ENCODE data around the gene TRAPPC2L.

The TRAPPC2L gene

GRCh38 chr16:88830783-88831182 is 26.1 kb upstream of the TRAPPC2L start:
- Histone ChIP-seq H3K36me3 (ENCODE audit: insufficient read depth, low read length) (no peaks in the 10 kb centered on the region), H2AFZ (ENCODE audit: low read length, unreplicated experiment) (no peak overlapping the region), H3K79me2 (ENCODE audit: control insufficient read depth, insufficient read depth, low read length, unreplicated experiment) (no peaks in the 10 kb centered on the region), H3K27ac (ENCODE audit: low read depth, low read length) (no peak overlapping the region), H3K4me1 (ENCODE audit: control insufficient read depth, insufficient read depth, low read length, unreplicated experiment) (no peaks in the 10 kb centered on the region), H3K27me3 (ENCODE audit: insufficient read depth, low read length) (no peaks in the 10 kb centered on the region), H3K4me3 (ENCODE audit: low read depth, low read length) (no peak overlapping the region)

GRCh38 chr16:88831838-88832237 is 25.1 kb upstream of the TRAPPC2L start:
- Histone ChIP-seq H3K79me2 (ENCODE audit: control insufficient read depth, insufficient read depth, low read length, unreplicated experiment) (no peaks in the 10 kb centered on the region), H3K36me3 (ENCODE audit: insufficient read depth, low read length) (no peaks in the 10 kb centered on the region), H2AFZ (ENCODE audit: low read length, unreplicated experiment) (no peak overlapping the region), H3K4me1 (ENCODE audit: control insufficient read depth, insufficient read depth, low read length, unreplicated experiment) (no peaks in the 10 kb centered on the region), H3K27ac (ENCODE audit: low read depth, low read length) (no peak overlapping the region), H3K27me3 (ENCODE audit: insufficient read depth, low read length) (no peaks in the 10 kb centered on the region), H3K4me3 (ENCODE audit: low read depth, low read length) (no peak overlapping the region)

- H3K27ac ChIP-seq (ENCODE audit: low read depth, low read length), result no peak overlapping the region
- no peaks in the 10 kb centered on the region for H3K36me3 ChIP-seq (ENCODE audit: insufficient read depth, low read length)
- no peaks in the 10 kb centered on the region for H3K4me1 ChIP-seq (ENCODE audit: control insufficient read depth, insufficient read depth, low read length, unreplicated experiment)
- H3K27me3 ChIP-seq (ENCODE audit: insufficient read depth, low read length), result no peaks in the 10 kb centered on the region
- no peaks in the 10 kb centered on the region for H3K79me2 ChIP-seq (ENCODE audit: control insufficient read depth, insufficient read depth, low read length, unreplicated experiment)
- no peak overlapping the region for H2AFZ ChIP-seq (ENCODE audit: low read length, unreplicated experiment)
- no peak overlapping the region for H3K4me3 ChIP-seq (ENCODE audit: low read depth, low read length)
These were observed 23.8 kb upstream of the TRAPPC2L start for GRCh38 chr16:88833086-88833485.

GRCh38 chr16:88834670-88835069 is 22.3 kb upstream of the TRAPPC2L start:
- no peaks in the 10 kb centered on the region for H3K79me2 ChIP-seq (ENCODE audit: control insufficient read depth, insufficient read depth, low read length, unreplicated experiment)
- no peaks in the 10 kb centered on the region for H3K4me1 ChIP-seq (ENCODE audit: control insufficient read depth, insufficient read depth, low read length, unreplicated experiment)
- H2AFZ ChIP-seq (ENCODE audit: low read length, unreplicated experiment), result no peak overlapping the region
- H3K36me3 ChIP-seq (ENCODE audit: insufficient read depth, low read length), result peaks cover 3% of the 10 kb centered on the region; the same call in 1 of the 2 replicates
- H3K27ac ChIP-seq (ENCODE audit: low read depth, low read length), result no peak overlapping the region
- no peaks in the 10 kb centered on the region for H3K27me3 ChIP-seq (ENCODE audit: insufficient read depth, low read length)
- no peak overlapping the region for H3K4me3 ChIP-seq (ENCODE audit: low read depth, low read length)

- no peaks in the 10 kb centered on the region for H3K4me1 ChIP-seq (ENCODE audit: control insufficient read depth, insufficient read depth, low read length, unreplicated experiment)
- H3K79me2 ChIP-seq (ENCODE audit: control insufficient read depth, insufficient read depth, low read length, unreplicated experiment), result no peaks in the 10 kb centered on the region
- no peak overlapping the region for H2AFZ ChIP-seq (ENCODE audit: low read length, unreplicated experiment)
- peaks cover 3% of the 10 kb centered on the region; the same call in 1 of the 2 replicates for H3K36me3 ChIP-seq (ENCODE audit: insufficient read depth, low read length)
- H3K4me3 ChIP-seq (ENCODE audit: low read depth, low read length), result no peak overlapping the region
- H3K27ac ChIP-seq (ENCODE audit: low read depth, low read length), result no peak overlapping the region
- no peaks in the 10 kb centered on the region for H3K27me3 ChIP-seq (ENCODE audit: insufficient read depth, low read length)
These were observed 21.5 kb upstream of the TRAPPC2L start for GRCh38 chr16:88835383-88835782.

- Histone ChIP-seq H3K27me3 (ENCODE audit: insufficient read depth, low read length) (no peaks in the 10 kb centered on the region), H3K4me3 (ENCODE audit: low read depth, low read length) (no peak overlapping the region), H3K27ac (ENCODE audit: low read depth, low read length) (no peak overlapping the region), H3K79me2 (ENCODE audit: control insufficient read depth, insufficient read depth, low read length, unreplicated experiment) (no peaks in the 10 kb centered on the region), H2AFZ (ENCODE audit: low read length, unreplicated experiment) (no peak overlapping the region), H3K4me1 (ENCODE audit: control insufficient read depth, insufficient read depth, low read length, unreplicated experiment) (no peaks in the 10 kb centered on the region), H3K36me3 (ENCODE audit: insufficient read depth, low read length) (peaks cover 3% of the 10 kb centered on the region; the same call in 1 of the 2 replicates)
These were observed 21.1 kb upstream of the TRAPPC2L start for GRCh38 chr16:88835818-88836217.

- Histone ChIP-seq H3K4me3 (ENCODE audit: low read depth, low read length) (no peak overlapping the region), H3K4me1 (ENCODE audit: control insufficient read depth, insufficient read depth, low read length, unreplicated experiment) (no peaks in the 10 kb centered on the region), H3K27me3 (ENCODE audit: insufficient read depth, low read length) (no peaks in the 10 kb centered on the region), H3K79me2 (ENCODE audit: control insufficient read depth, insufficient read depth, low read length, unreplicated experiment) (no peaks in the 10 kb centered on the region), H3K27ac (ENCODE audit: low read depth, low read length) (no peak overlapping the region), H2AFZ (ENCODE audit: low read length, unreplicated experiment) (no peak overlapping the region), H3K36me3 (ENCODE audit: insufficient read depth, low read length) (peaks cover 3% of the 10 kb centered on the region; the same call in 1 of the 2 replicates)
These were observed 20.1 kb upstream of the TRAPPC2L start for GRCh38 chr16:88836791-88837190.

GRCh38 chr16:88837806-88838205 is 19.1 kb upstream of the TRAPPC2L start:
- Histone ChIP-seq H3K36me3 (ENCODE audit: insufficient read depth, low read length) (peaks cover 3% of the 10 kb centered on the region; the same call in 1 of the 2 replicates), H3K4me1 (ENCODE audit: control insufficient read depth, insufficient read depth, low read length, unreplicated experiment) (no peaks in the 10 kb centered on the region), H3K27ac (ENCODE audit: low read depth, low read length) (no peak overlapping the region), H2AFZ (ENCODE audit: low read length, unreplicated experiment) (no peak overlapping the region), H3K27me3 (ENCODE audit: insufficient read depth, low read length) (no peaks in the 10 kb centered on the region), H3K4me3 (ENCODE audit: low read depth, low read length) (no peak overlapping the region), H3K79me2 (ENCODE audit: control insufficient read depth, insufficient read depth, low read length, unreplicated experiment) (no peaks in the 10 kb centered on the region)

GRCh38 chr16:88838566-88838965 is 18.4 kb upstream of the TRAPPC2L start:
- Histone ChIP-seq H3K79me2 (ENCODE audit: control insufficient read depth, insufficient read depth, low read length, unreplicated experiment) (no peaks in the 10 kb centered on the region), H3K4me1 (ENCODE audit: control insufficient read depth, insufficient read depth, low read length, unreplicated experiment) (no peaks in the 10 kb centered on the region), H2AFZ (ENCODE audit: low read length, unreplicated experiment) (no peak overlapping the region), H3K27me3 (ENCODE audit: insufficient read depth, low read length) (no peaks in the 10 kb centered on the region), H3K4me3 (ENCODE audit: low read depth, low read length) (no peak overlapping the region), H3K27ac (ENCODE audit: low read depth, low read length) (no peak overlapping the region), H3K36me3 (ENCODE audit: insufficient read depth, low read length) (peaks cover 3% of the 10 kb centered on the region; the same call in 1 of the 2 replicates)

- Histone ChIP-seq H3K27ac (ENCODE audit: low read depth, low read length) (no peak overlapping the region), H2AFZ (ENCODE audit: low read length, unreplicated experiment) (no peak overlapping the region), H3K4me3 (ENCODE audit: low read depth, low read length) (no peak overlapping the region), H3K36me3 (ENCODE audit: insufficient read depth, low read length) (peaks cover 3% of the 10 kb centered on the region; the same call in 1 of the 2 replicates), H3K79me2 (ENCODE audit: control insufficient read depth, insufficient read depth, low read length, unreplicated experiment) (no peaks in the 10 kb centered on the region), H3K27me3 (ENCODE audit: insufficient read depth, low read length) (no peaks in the 10 kb centered on the region), H3K4me1 (ENCODE audit: control insufficient read depth, insufficient read depth, low read length, unreplicated experiment) (no peaks in the 10 kb centered on the region)
These were observed 17.8 kb upstream of the TRAPPC2L start for GRCh38 chr16:88839026-88839529.

GRCh38 chr16:88839745-88840599 is 17.0 kb upstream of the TRAPPC2L start:
- H3K36me3 ChIP-seq (ENCODE audit: insufficient read depth, low read length), result peaks cover 3% of the 10 kb centered on the region; the same call in 1 of the 2 replicates
- no peak overlapping the region for H3K4me3 ChIP-seq (ENCODE audit: low read depth, low read length)
- H3K27me3 ChIP-seq (ENCODE audit: insufficient read depth, low read length), result no peaks in the 10 kb centered on the region
- no peaks in the 10 kb centered on the region for H3K4me1 ChIP-seq (ENCODE audit: control insufficient read depth, insufficient read depth, low read length, unreplicated experiment)
- H3K79me2 ChIP-seq (ENCODE audit: control insufficient read depth, insufficient read depth, low read length, unreplicated experiment), result no peaks in the 10 kb centered on the region
- H2AFZ ChIP-seq (ENCODE audit: low read length, unreplicated experiment), result no peak overlapping the region
- H3K27ac ChIP-seq (ENCODE audit: low read depth, low read length), result no peak overlapping the region
